Smooth muscle cell (in vitro differentiated cells): ENCODE results near the gene PERP. TPM values are rescaled to one million over a fixed set of nuclear protein-coding genes. Genes with fewer than 3 reads are reported as not detected.
A peak's percentile ranks its signal among the peaks of the same experiment; 100 is the strongest.

Experiments
- DNase-seq: peaks from one replicate; lab custom pipeline; 2025; ENCODE audit not compliant: unreplicated experiment; lab: John Stamatoyannopoulos, UW
- H2AFZ ChIP-seq: fragments of 200-600 bp; sonication (generic); 2 replicates; pipeline ENCODE4 v1.6.0; 2016; ENCODE audit warnings: antibody characterized with exemption, low read depth, mild to moderate bottlenecking
- H3F3A ChIP-seq: fragments of 200-600 bp; sonication (generic); 2 replicates; pipeline ENCODE4 v1.6.0; 2017; ENCODE audit warnings: antibody characterized with exemption, low read depth
- H3K27ac ChIP-seq: fragments of 200-600 bp; sonication (generic); 2 replicates; pipeline ENCODE4 v1.5.1; 2016; ENCODE audit warnings: low read depth, mild to moderate bottlenecking
- H3K27me3 ChIP-seq: fragments of 200-600 bp; sonication (generic); 2 replicates; pipeline ENCODE4 v1.6.1; 2016; ENCODE audit warnings: low read depth, mild to moderate bottlenecking
- H3K36me3 ChIP-seq: fragments of 200-600 bp; sonication (generic); 2 replicates; pipeline ENCODE4 v1.5.1; 2016; ENCODE audit warnings: low read depth
- H3K4me1 ChIP-seq: fragments of 200-600 bp; sonication (generic); 2 replicates; pipeline ENCODE4 v1.5.1; 2016; ENCODE audit warnings: low read depth
- H3K4me2 ChIP-seq: fragments of 200-600 bp; sonication (generic); 2 replicates; pipeline ENCODE4 v1.6.0; 2016; ENCODE audit warnings: mild to moderate bottlenecking
- H3K4me3 ChIP-seq: fragments of 200-600 bp; sonication (generic); 2 replicates; pipeline ENCODE4 v1.5.1; 2016; ENCODE audit warnings: mild to moderate bottlenecking
- H3K79me2 ChIP-seq: fragments of 200-600 bp; sonication (generic); 2 replicates; pipeline ENCODE4 v1.6.0; 2016; ENCODE audit warnings: low read depth, mild to moderate bottlenecking
- H3K9ac ChIP-seq: fragments of 200-600 bp; sonication (generic); 2 replicates; pipeline ENCODE4 v1.6.0; 2016; ENCODE audit warnings: low read depth
- H3K9me3 ChIP-seq: fragments of 200-600 bp; sonication (generic); replicated peaks from 2 replicates; pipeline ENCODE4 v1.5.1; 2016; ENCODE audit warnings: low read depth
- H4K20me1 ChIP-seq: fragments of 200-600 bp; sonication (generic); 2 replicates; pipeline ENCODE4 v1.6.0; 2016; ENCODE audit warnings: low read depth
- WGBS: methylation state at CpG from one replicate; pipeline ENCODE4 v1.1.7; 2016; ENCODE audit warnings: low lambda C conversion rate; 5-methylcytosine and 5-hydroxymethylcytosine counted together
- polyA plus RNA-seq: library from polyadenylated mRNA; unstranded; fragments of >200 nt; fragmentation: Nextera tagmentation; extraction: Ambion mirVana; gene quantifications from 2 replicates; pipeline ENCODE4 v1.2.1, GENCODE V29; 2016
- total RNA-seq: library from RNA; depleted of rRNA; stranded (reverse); fragments of >200 nt; gene quantifications from 2 replicates; pipeline ENCODE4 v1.2.3, GENCODE V29; 2014
- TF ChIP-seq, protein P1 (sequence below): fragments of 200-600 bp; sonication (generic); IDR thresholded peaks from 2 replicates; pipeline ENCODE4 v1.5.1; 2017; ENCODE audit warnings: borderline replicate concordance, mild to moderate bottlenecking, antibody characterized with exemption; ENCODE audit not compliant: insufficient read depth, poor library complexity, severe bottlenecking

The PERP gene
- total and polyA plus RNA-seq, 2 experiments from 2014 or later: 70.9 to 237 TPM

DNA sequence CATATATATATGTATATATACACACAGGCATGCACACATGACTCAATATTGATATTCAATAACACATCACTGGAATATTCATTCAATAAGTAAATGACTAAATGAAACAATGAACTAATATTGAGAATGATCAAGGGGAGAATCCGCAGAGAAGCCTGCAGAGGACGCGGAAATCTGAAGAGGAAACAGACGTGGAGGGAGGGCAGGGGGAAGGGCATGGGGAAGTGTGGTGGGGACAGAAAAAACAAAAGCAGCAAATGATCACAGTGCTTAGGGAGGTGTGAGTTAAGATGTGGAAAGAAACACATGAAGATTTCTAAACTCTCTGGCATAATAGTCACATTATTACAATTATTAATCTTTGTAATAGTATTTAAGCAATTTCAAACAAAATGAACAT lies 14.5 kb downstream of the PERP start:
- no peaks in the 10 kb centered on the region for H3K9me3 ChIP-seq
- peaks cover 2% of the 10 kb centered on the region for H3K36me3 ChIP-seq
- H3K4me2 ChIP-seq: no peak overlapping the region
- H3K9ac ChIP-seq: no peak overlapping the region
- H3K27me3 ChIP-seq: no peaks in the 10 kb centered on the region
- TF ChIP-seq, protein P1, sequence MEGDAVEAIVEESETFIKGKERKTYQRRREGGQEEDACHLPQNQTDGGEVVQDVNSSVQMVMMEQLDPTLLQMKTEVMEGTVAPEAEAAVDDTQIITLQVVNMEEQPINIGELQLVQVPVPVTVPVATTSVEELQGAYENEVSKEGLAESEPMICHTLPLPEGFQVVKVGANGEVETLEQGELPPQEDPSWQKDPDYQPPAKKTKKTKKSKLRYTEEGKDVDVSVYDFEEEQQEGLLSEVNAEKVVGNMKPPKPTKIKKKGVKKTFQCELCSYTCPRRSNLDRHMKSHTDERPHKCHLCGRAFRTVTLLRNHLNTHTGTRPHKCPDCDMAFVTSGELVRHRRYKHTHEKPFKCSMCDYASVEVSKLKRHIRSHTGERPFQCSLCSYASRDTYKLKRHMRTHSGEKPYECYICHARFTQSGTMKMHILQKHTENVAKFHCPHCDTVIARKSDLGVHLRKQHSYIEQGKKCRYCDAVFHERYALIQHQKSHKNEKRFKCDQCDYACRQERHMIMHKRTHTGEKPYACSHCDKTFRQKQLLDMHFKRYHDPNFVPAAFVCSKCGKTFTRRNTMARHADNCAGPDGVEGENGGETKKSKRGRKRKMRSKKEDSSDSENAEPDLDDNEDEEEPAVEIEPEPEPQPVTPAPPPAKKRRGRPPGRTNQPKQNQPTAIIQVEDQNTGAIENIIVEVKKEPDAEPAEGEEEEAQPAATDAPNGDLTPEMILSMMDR: no peak
- WGBS: 70% methylated on average over 4 of the region's 4 CpGs
- no peak for DNase-seq
- no peak overlapping the region for H3K27ac ChIP-seq
- peaks cover 6% of the 10 kb centered on the region for H4K20me1 ChIP-seq
- H2AFZ ChIP-seq: no peak overlapping the region
- peaks cover 5% of the 10 kb centered on the region for H3K79me2 ChIP-seq
- peaks cover 3% of the 10 kb centered on the region for H3K4me1 ChIP-seq
- no peaks in the 10 kb centered on the region for H3F3A ChIP-seq
- no peak overlapping the region for H3K4me3 ChIP-seq

DNA sequence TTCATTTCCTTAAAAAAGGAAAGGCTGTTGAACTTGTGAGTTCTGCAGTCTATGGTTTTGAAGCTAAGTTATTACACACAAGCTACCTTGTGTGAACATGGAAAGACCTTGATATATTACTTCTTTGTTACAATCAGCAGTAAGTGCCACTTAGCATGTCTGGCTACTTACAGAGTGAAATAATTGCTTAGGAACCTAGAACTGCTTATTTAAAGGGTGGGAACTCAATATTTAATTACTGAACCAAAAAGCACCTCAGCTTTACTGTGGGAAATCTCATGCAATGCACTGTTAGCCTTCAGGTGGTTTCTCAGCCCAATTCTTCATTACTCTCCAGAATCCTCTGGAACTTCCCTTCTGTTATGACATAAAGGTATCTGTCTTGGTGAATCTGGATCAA lies 17.9 kb downstream of the PERP start:
- DNase-seq: no peak
- Histone ChIP-seq H3K4me2 (no peak overlapping the region), H3F3A (no peaks in the 10 kb centered on the region), H3K4me3 (no peak overlapping the region), H3K27ac (peak overlapping the region; percentile 95), H3K36me3 (peaks cover 2% of the 10 kb centered on the region), H3K4me1 (peaks cover 7% of the 10 kb centered on the region), H2AFZ (no peak overlapping the region), H3K9me3 (no peaks in the 10 kb centered on the region), H3K79me2 (no peaks in the 10 kb centered on the region), H4K20me1 (peaks cover 6% of the 10 kb centered on the region), H3K9ac (no peak overlapping the region), H3K27me3 (no peaks in the 10 kb centered on the region)
- TF ChIP-seq, protein P1: no peak

DNA sequence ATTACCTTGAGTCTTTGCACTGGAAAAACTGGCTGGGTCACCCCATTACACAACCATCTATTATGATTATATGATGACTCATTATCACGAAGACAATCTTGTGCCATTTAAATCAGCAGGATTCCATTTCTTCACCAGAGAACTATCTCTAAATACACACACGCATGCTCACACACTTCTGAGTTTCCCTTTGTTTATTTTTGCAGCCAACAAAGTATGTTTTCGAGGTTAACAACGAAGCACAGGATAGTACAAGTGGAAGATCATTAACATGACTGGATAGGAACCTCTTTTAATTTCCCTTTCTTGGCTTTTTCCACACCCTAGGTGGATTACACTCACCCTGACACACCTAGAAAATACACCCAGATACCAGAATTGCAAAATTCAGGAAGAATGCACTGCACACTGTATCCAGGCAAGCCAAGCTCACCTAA lies 18.9 kb downstream of the PERP start:
- Histone ChIP-seq H3K79me2 (no peaks in the 10 kb centered on the region), H2AFZ (no peak overlapping the region), H3K4me3 (no peak overlapping the region), H3K27ac (peak overlapping the region; percentile 95), H3K27me3 (no peaks in the 10 kb centered on the region), H3K4me2 (peak overlapping the region; percentile 34), H3K9ac (peak overlapping the region; percentile 80), H4K20me1 (peaks cover 6% of the 10 kb centered on the region), H3K36me3 (peaks cover 2% of the 10 kb centered on the region), H3F3A (no peaks in the 10 kb centered on the region), H3K9me3 (no peaks in the 10 kb centered on the region), H3K4me1 (peaks cover 7% of the 10 kb centered on the region)
- DNase-seq: no peak
- 37% methylated on average over 4 of the region's 4 CpGs for WGBS
- TF ChIP-seq, protein P1: no peak

DNA sequence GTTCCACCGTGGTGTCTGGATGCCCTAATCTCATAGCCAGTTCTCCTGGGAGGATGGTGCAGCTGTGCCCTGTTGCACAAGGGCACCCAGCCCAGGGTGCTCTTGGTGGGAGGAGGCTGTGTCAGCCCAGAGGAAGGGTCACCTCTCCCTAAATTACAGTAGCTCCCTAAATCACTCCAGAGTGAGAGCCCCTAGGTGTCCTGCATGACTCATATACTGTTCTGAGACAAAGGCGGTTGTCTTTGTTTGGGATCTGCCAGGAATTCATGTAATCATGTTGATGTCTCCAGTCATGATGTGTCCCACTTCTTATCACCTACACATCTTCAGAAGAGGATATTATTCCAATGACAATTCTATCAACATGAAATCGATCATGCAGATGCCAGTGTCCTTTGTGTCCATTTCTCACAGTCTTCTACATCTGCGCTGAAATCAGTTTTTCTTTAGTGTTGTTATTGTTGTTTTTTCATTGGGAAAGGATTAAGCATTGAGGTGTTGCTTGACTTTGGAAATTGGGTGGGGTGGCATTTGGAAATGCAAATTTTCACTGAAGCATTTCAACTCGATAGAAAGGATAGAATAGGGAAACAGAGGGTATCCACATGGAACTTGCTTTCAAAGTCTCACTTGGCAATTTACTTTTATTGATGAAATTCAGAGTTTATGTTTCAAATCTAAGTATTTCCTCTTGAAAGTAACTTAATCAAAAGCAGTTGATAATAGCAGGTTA lies 19.5 kb downstream of the PERP start:
- H3K4me3 ChIP-seq: no peak overlapping the region
- H3K4me1 ChIP-seq: peaks cover 7% of the 10 kb centered on the region
- no peaks in the 10 kb centered on the region for H3K79me2 ChIP-seq
- TF ChIP-seq, protein P1: no peak
- H2AFZ ChIP-seq: no peak overlapping the region
- H3K4me2 ChIP-seq: peak overlapping the region; percentile 34
- peak overlapping the region; percentile 80 for H3K9ac ChIP-seq
- no peaks in the 10 kb centered on the region for H3F3A ChIP-seq
- peak overlapping the region; percentile 95 for H3K27ac ChIP-seq
- H3K36me3 ChIP-seq: peaks cover 2% of the 10 kb centered on the region
- 62% methylated on average over 5 of the region's 5 CpGs for WGBS
- H3K9me3 ChIP-seq: no peaks in the 10 kb centered on the region
- no peaks in the 10 kb centered on the region for H3K27me3 ChIP-seq
- DNase-seq: no peak
- H4K20me1 ChIP-seq: peaks cover under 1% of the 10 kb centered on the region
